Inferior parietal cortex (tissue), 1 donor: ENCODE data around the gene CROCC.
A peak's percentile ranks its signal among the peaks of the same experiment; 100 is the strongest.
"Not testable (repeated sequence)": the region's sequence is repeated elsewhere in the genome, so short reads cannot be mapped to it uniquely, and the experiment has no call there.

ENCODE experiments used
- DNase-seq: peaks from one replicate; pipeline ENCODE4 v3.0.0-alpha.2; 2016; ENCODE audit errors: extremely low spot score

The CROCC gene

GRCh38 chr1:16939386-16940180 is 17.9 kb downstream of the CROCC start:
- DNase-seq, result not testable (repeated sequence)

DNA sequence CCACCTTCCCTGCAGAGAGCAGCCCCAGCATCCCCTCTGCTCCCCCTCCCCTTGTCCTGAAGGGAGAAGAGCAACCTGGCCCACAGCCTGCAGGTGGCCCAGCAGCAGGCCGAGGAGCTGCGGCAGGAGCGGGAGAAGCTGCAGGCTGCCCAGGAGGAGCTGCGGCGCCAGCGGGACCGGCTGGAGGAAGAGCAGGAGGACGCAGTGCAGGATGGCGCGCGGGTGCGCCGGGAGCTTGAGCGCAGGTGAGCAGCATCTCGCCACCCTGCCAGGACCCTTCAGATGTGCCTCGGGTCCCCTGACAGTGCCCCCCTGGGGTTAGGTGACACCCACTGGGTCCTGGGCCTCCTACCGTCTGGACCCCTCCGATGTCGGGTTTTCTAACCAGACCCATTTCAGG is 22.3 kb downstream of the CROCC start:
- no peak for DNase-seq

GRCh38 chr1:16945512-16945911 is 23.8 kb downstream of the CROCC start:
- DNase-seq, result not testable (repeated sequence)

GRCh38 chr1:16946185-16946584 is 24.5 kb downstream of the CROCC start:
- not testable (repeated sequence) for DNase-seq

- DNase-seq, result no peak
Measured at GRCh38 chr1:16946646-16947045, 24.9 kb downstream of the CROCC start.

GRCh38 chr1:16948282-16948891 is 26.7 kb downstream of the CROCC start:
- DNase-seq, result not testable (repeated sequence)

DNA sequence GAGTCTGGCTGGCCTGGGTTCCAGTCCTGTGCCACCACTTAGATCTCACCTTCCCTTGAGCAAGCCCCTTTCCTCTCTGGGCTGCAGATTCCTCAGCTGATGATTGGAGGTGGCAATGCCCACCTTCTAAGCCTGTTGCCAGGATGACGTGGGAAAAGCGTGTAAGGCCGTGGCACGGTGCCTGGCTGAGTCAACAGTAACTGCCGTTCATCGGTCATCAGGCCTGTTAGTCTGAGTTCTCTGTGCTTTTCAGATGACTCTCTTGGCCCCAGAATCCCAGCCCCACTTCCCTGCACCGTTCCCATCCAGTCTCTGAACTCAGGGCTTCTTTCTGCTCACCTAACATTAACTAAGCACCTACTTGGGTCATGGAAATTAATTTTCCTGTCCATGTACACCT is 27.3 kb downstream of the CROCC start:
- not testable (repeated sequence) for DNase-seq

- not testable (repeated sequence) for DNase-seq
Measured at GRCh38 chr1:16952376-16952775, 30.6 kb downstream of the CROCC start.

DNA sequence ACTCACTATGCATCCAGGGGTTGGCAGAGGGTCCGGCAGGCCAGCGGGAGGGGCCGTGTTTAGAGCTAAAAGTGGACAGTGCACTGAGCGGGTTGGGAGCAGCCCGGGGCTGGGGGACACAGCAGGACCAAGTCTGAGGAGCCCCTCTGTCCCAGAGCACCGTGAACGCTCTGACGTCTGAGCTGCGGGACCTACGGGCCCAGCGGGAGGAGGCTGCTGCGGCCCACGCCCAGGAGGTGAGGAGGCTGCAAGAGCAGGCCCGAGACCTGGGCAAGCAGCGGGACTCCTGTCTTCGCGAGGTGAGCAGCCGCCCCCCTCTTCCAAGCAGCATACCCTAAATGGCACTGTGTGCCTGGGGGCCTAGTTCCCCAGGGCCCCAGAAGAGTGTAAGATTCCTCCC is 32.8 kb downstream of the CROCC start:
- DNase-seq, result no peak

- no peak for DNase-seq
Measured at GRCh38 chr1:16955186-16955585, 33.5 kb downstream of the CROCC start.

- no peak for DNase-seq
Measured at GRCh38 chr1:16956775-16957174, 35.0 kb downstream of the CROCC start.

DNA sequence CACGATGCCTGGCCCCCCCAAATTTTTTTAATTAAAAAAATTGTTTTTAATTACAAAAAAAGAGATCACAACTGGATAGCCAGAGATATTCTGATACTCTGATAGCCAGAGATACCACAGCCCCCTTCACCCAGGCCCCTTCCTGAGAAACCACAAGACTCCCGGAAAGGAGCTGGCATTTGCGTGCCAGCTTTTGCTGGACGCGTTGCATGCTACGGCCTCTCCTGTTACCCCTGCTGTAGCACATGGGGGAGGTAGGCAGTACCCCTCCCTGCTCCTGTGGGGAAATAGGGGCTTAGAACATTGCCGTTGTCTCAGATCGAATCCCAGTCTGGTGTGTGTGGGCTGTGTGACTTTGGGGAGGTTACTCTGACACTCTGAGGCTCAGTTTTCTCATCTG is 36.0 kb downstream of the CROCC start:
- no peak for DNase-seq

DNA sequence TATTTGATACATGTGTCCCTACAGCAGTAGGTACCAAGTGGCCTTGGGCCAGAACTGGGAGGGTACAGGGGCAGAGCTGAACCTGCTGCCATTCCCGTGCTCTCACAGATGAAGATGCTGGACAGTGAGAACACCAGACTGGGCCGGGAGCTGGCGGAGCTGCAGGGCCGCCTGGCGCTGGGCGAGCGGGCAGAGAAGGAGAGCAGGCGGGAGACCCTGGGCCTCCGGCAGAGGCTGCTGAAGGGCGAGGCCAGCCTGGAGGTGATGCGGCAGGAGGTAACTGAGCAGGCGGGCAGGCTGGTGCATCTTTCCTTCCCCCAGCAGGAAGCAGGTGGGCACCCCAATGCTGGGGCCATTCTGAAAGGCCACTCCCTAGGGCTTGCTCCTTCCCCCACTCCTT is 36.7 kb downstream of the CROCC start:
- no peak for DNase-seq

DNA sequence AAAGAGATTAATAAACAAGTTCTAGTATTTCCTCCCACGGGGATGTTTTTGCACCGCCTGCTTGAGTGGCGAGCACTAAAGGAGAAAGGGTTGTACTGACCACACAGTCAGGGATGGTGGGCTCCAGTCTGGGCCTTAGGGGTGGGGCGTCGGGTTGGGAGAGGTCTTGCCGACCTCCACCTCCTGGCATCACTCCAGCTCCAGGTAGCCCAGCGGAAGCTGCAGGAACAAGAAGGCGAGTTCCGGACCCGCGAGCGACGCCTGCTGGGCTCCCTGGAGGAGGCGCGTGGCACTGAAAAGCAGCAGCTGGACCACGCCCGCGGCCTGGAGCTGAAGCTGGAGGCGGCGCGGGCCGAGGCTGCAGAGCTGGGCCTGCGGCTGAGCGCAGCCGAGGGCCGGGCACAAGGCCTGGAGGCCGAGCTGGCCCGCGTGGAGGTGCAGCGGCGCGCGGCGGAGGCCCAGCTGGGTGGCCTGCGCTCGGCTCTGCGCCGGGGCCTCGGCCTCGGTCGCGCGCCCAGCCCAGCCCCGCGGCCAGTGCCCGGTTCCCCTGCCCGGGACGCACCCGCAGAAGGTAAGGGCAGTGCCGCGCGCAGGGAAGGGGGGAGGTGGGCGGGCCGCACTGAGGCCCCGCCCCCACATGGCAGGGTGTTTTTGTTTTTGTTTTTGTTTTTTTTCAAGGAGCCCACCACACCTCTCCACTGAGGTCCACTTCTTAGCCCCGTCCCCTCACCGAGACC is 39.0 kb downstream of the CROCC start:
- peak; percentile 27 for DNase-seq

GRCh38 chr1:16961297-16962133 is 39.8 kb downstream of the CROCC start:
- no peak for DNase-seq

DNA sequence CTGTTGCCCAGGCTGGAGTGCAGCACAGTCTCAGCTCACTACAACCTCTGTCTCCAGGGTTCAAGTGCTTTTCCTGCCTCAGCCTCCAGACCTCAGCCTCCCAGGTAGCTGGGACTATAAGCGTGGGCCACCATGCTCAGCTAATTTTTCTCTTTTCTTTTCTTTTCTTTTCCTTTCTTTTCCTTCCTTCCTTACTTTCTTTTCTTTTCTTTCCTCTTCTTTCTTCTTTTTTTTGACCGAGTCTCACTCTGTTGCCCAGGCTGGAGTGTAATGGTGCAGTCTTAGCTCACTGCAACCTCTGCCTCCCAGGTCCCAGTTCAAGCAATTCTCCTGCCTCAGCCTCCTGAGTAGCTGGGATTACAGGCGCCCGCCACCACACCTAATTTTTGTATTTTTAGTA is 42.4 kb downstream of the CROCC start:
- not testable (repeated sequence) for DNase-seq

DNA sequence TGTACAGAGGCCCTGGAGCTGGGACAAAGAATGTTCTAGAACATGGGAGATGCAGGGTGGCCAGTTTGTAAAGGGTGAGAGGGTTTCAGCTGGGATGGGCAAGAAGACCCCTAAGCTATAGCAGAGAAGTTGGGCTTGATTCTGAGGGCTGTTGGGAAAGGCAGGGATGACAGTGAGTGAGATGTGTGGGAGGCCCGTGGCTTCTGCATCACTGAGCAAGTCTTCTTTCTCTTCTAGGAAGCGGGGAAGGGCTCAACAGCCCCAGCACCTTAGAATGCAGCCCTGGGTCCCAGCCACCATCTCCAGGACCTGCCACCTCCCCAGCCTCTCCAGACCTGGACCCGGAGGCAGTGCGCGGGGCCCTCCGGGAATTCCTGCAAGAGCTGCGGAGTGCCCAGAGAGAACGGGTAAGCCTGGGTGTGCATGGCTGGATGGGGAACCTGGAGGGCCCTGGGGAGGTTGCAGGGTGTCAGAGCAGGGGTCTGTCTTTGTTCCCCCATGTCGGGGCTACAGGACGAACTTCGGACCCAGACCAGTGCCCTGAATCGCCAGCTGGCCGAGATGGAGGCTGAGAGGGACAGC is 43.8 kb downstream of the CROCC start:
- DNase-seq, result no peak

GRCh38 chr1:16966282-16966681 is 44.6 kb downstream of the CROCC start:
- no peak for DNase-seq

GRCh38 chr1:16967095-16967575 is 45.4 kb downstream of the CROCC start:
- DNase-seq, result no peak

GRCh38 chr1:16967962-16968361 is 46.2 kb downstream of the CROCC start:
- no peak for DNase-seq

DNA sequence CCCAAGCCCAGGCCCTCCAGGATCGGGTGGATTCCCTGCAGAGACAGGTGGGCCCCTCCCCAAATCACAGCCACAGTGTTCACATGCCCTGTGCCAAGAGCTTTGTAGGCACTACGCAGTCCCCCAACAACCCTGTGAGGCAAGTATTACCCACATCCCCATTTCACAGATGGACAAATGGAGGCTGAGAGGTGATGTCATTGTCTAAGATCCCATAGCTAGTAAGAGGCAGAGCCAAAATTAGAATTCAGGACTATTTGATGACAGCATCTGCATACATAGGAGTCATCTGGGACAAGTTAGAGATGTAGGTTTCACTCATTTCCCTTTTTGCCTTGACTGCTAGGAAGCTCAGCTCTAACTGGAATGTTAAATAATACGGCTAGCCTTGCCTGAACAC is 46.6 kb downstream of the CROCC start:
- DNase-seq, result no peak
